NCI-H1048 (cell line): ENCODE data around the gene ZNF385B.
"Not testable (repeated sequence)": the region's sequence is repeated elsewhere in the genome, so short reads cannot be mapped to it uniquely, and the experiment has no call there.

Experiments
- DNase-seq: peaks from one replicate; lab custom pipeline; 2025; lab: John Stamatoyannopoulos, UW

ZNF385B gene

DNA sequence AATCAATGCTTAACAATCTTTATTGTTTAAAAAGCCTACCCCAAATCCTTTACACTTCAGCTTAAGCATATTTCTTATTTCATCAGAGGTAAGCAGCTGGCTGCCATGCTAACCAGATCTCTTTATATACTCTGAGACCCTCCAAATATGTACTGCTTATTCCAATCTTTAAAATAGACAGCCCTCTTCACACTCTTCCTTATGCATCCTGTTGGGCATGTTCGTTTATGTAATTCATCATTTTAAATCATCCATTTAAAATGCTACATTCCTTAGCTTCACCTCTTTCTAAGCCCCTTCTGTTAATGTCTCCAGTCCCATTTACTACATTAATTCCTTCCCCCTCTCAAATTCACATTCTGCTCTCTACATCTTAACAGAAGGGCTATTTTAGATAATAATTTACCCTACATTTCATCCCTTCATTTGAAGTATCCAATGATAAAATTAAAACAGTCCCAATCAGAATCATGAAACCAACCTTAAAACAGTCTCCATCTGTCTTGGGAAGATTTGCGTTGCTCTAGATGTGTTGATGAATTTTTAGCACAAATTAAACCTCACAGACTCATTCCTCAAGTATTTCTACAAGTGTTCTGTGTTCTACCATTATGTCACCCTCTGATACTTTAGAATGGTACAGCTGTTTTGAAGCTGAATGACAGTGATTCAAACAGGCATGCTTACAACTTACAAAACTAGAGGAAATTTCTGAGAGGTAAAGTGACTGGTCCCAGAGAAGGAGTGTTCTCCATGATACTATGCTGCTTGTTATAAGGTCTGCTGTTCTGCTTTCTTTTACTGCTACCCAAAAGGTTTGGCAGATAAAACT lies 59.1 kb downstream of the ZNF385B start:
- DNase-seq, result no peak

DNA sequence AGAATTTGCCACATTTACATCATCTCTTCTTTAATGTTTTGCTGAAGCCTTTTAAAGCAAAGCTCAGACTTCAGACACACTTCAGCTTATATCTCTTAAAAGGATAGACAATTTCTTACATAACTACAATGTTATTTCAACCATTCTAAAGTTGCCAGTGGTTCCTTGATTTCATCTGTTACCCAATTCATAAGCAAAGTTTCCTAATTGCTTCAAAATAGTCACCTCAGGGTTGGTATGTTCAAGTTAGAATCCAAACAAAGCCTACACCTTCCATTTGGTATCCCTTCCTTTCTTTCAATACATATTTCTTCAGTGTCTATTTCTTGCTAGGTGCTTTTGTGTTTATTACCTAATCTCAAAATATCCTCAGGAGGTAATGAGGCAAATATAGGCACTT lies 60.6 kb downstream of the ZNF385B start:
- DNase-seq, result no peak

DNA sequence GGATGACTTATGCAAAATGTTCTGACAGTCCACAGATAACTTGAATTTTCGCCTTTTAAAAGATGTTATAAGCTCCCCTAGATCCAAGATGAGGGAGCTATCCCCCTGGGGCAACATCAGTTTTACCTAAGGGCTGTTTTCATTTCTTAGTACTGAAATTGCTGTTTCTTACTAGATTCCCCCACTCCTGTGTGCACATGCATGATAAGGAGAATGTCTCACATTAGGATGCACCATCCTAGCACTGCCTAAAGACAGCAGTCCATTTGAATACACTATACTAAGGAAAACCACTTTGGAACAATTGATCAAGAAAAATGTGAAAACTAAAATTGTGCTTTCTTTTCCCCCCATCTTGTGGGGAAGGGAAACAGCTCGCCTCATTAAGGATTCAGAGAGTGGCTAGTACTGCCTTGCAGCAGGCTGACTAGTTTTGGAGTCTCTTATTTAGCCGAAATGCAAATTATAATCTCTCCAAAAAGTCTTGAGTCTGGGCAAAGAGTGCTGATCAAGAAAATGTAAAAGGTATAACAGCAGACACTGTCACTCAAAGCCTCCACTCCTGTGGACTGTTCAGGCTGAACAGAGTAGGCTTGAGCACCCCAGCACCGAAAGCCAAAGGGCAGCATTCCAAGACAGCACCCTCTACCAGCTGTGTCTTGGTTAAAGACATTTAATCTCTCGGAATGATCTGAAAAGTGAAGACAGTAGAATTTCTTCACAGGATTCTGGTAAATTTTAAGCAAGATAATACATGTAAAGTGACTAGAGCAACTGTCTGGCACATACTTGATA lies 65.0 kb downstream of the ZNF385B start:
- DNase-seq, result no peak

DNA sequence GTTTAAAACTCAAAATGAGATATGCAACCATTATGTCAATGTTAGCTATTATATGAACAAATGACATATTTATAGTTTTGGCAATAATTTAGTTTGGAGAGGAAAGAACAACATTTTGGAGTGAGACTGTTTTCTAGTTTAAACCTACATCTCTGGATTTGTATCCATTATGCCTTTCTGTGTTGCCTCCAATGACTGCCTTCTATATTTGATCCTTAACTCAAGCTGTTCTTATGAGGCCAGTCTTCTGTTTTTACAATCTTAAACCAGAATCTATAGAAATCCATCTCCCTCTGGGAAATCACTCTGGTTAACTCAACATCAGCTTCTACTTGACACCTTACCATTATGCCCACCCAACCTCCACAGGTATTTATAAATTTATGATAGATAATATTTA lies 67.5 kb downstream of the ZNF385B start:
- no peak for DNase-seq

DNA sequence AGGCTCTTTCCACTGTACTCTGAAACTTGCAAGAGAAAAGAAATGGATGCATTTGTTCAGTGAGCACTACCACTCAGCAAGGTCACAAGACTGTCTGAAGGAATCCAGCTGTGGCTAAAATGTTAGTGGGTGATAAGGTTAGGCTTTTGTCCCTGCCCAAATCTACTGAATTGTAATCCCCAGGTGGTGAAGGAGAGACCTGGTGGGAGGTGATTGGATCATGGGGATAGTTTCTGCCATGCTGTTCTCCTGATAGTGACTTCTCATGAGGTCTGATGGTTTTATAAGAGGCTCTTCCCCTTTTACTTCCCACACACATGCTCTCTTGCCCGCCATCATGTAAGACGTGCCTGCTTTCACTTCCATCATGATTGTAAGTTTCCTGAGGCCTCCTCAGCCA lies 68.2 kb downstream of the ZNF385B start:
- no peak for DNase-seq

DNA sequence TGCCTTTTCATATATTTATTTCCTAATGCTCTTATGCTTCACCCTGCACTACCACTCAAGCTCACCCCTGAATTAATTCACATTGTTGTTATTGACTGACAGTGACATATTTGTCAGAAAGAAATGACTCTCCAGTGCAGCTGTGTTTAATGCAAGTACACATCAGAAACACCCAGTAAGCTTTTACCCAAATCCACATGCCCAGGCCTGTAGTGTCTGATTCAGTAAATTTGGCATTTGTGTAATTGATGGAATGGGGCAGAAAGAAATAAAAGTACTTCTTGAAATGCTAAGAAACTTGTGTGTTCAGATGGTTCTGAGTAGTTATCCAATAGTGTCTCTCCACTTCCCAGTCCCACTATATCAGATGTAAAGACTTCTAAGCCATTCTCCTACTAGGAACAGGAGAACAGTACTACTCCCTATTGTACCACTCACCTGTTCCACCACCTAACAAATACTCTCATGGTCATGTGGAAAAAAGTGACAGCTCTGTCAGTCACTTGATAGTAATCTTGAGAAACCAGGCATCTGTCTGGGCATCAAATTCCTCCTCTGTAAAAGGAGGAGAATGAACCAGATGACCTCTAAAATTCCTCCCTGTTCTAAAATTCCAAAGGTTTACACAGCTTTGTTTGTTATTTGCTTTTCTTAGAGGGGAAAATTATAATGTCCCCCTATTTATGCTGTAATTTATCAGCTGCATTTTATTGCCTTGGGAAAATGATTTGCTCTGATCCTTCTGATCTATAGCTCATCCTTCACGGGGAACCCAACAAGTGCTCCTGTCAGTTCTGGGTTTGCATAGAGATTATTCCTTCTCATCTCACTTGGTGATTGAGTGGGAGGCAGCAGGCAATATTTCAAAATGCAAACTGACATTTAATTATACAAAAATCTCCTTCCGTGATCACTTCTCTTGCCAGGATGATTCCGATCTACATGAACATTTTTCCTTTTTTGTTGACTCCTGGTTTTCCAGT lies 70.9 kb downstream of the ZNF385B start:
- DNase-seq, result no peak

DNA sequence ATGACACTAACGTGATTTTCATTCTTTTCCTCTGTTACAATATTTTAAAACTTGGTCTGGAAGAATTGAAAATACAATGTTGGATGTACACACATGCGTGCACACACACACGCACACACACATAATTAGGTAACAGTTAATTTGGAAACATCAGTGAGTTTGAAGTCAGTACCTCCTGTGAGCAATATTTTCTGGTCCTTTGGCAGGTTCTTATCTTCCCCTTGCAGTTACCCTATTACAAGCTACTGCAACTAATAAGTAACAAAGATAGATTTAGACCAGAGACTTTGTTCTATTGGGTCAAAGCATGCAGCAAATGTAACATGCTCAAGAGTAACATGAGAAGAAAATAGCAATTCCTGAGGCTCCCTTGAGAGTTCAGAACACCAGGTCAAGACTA lies 73.3 kb downstream of the ZNF385B start:
- no peak for DNase-seq

DNA sequence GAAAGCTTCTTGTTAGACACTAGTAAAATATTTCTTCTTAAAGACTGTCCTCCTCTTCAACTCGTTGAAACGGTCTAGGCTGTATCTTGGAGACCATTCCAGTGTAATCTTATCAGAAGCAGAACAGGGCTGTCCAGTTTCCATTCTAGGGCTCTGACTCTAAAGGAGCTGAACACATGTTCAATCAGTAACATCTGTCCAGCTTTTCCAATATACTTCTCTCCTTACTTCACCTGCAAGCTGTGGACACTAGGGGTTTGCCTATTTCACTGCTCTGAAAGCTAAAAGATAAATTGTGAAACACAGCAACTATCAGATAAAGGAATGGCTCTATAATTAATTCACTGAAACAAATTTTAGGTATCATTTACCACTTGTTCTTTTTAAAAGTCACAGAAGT lies 73.8 kb downstream of the ZNF385B start:
- DNase-seq, result no peak

DNA sequence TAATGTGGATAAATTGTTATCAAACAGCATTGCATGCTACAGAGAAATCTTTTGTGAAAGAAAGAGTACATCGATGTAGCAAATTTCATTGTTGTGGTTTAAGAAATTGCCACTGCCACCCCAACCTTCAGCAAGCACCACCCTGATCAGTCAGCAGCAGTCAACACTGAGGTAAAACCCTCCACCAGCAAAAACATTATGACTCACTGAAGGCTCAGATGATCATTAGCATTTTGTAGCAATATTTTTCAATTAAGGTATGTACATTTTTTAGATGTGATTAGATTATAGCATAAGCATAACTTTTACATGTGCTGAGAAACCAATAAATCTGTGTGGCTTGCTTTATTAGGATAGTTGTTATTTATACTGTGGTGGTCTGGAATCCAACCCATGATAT lies 75.5 kb downstream of the ZNF385B start:
- no peak for DNase-seq

DNA sequence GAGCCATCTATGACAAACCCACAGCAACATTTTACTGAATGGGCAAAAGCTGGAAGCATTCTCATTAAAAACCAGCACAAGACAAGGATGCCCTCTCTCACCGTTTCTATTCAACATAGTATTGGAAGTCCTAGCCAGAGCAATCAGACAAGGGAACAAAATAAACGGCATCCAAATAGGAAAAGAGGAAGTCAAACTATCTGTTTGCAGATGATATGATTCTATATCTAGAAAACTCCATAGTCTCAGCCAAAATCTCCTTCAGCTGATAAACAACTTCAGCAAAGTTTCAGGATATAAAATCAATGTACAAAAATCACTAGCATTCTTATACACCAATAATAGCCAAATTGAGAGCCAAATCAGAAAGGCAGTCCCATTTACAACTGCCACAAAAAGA lies 79.1 kb downstream of the ZNF385B start:
- not testable (repeated sequence) for DNase-seq

DNA sequence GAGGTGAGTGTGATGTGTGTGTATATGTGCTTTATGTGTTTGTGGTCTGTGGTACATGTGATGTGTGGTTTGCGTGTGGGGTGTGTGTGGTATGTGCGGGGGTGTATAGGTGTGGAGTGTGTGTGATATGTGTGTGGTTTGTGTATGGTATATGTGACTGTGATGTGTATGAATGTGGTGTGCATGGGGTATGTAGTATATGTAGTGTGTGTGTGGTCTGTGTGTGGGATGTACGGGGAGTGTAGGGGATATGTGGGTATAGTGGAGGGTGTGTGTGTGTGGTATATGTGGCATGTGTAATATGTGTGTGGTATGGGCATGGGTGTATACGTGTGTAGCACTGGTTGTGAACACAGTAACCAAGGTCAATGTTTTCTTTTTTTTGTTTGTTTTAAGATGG lies 87.4 kb downstream of the ZNF385B start:
- no peak for DNase-seq

DNA sequence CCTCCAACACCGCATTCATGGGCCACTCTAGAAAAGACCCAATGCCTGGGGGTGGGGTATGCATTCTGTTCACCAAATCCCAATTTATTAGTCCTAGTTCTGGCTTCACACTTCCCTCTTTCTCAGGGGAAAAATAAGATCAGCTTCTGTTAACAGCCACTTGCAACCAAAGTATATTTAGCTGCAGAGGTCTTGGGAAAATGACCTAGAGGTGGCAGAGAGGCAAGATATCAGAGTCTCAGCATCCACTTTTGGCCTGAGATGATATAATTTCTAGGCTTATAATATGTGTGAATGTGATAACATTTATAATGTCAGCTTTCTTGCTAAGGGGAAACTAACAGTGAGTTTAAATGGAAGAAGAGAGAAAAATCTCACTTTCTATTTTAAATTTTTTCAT lies 89.1 kb downstream of the ZNF385B start:
- no peak for DNase-seq

DNA sequence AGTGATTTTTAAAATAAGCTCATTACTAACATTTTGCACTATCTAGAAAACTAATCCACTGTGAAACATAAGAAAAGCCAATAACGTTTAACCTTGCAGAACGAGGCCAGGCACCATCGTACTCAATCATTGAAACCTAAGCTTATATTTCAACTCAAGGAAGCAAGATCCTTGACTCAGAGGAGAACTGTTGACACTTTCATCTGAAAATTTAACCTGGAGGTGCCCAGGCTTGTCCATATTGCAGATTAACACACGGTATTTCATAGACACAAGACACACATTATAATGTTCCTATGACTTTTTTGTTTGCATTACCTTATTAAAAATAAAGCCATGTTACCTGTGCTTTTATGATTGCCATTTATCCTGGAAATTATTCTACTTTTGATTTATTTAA lies 89.6 kb downstream of the ZNF385B start:
- DNase-seq, result no peak

DNA sequence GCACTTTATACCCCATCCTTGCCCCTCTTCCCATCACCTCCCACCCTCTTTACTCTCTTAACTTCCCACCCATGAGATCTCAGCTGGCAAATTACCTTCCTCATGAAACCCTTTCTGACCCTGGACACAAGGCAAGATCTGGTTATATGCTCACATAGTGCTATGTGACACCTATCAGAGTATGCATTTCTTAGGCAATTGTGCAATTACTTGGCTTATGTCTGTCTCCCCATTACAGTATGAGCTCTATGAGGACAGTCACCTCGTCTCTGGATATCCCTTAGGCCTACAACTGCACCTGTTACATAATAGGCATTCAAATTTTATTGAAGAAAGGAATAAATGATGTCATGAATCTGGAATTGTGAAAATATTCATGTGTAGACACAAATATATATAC lies 91.4 kb downstream of the ZNF385B start:
- DNase-seq, result no peak

DNA sequence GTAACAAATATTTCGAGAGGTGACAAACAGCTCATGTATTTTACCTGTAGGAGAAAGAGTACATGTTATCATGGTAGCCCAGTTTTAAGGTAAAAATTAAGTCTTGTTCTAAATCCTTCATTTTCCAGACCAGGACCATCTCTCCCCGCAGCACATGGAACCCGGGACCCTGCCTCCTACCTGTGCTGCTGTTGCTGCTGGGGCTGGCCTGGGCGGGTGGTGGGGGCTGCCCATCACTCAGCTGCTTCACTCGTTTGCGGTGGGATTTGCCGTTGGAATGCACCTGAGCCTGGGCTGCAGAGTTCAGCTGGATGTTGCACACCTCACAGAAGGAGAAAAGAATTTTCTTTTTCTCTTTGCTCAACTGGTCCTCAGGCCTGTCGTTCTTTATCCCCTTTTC lies 92.1 kb downstream of the ZNF385B start:
- DNase-seq, result no peak

DNA sequence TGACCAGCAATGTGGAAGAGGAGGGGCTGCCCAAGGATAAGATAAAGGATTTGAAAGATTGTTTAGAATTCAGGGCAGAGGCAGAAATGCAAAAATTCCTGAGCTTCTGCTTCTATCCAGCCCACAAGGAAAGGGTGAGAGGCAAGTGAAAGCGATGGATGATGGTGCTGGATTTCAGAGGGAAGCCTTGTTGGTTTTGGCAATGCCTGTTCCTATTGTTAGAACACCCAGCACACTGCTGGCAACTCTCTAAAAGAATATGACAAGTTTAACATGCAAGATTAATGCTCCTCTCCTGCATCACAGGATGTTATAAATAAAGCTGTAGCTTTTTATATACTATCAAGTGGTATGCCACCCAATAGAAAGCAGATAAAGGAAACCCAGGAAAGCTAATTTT lies 92.6 kb downstream of the ZNF385B start:
- no peak for DNase-seq

DNA sequence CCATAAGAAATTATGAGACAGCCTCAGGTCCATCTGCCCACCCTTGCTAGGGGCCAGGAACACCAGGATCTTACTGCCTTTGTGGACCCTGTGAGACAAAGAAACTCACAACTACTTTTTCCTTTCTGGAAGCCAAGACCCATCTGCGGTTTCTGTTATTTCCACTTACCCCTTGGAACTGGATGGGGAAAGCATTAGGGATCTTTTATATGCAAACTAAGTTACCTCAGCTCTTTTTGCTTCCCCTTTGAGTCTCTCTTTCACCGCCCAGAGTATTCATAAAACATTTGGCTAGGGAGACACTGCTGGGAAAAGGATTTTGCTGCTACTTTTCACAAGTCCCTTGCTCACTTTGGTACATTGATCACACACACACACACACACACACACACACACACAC lies 95.7 kb downstream of the ZNF385B start:
- DNase-seq, result no peak

DNA sequence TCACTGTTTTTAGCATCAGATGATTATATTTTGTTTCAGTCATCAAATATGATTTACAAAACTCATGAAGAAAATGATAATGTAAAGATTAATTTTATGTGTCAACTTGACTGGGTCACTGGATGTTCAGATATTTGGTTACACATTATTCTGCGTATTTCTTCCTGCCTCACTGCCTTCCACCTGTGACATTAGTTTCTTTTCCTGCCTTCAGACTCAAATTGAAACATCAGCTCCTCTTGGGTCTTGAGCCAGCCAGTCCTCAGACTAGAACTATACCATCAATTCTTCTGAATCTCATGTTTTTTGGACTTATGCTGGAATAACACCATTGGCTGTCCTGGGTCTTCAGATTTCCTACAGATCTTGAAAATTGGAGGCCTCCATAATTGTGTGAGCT lies 96.7 kb downstream of the ZNF385B start:
- DNase-seq, result no peak

DNA sequence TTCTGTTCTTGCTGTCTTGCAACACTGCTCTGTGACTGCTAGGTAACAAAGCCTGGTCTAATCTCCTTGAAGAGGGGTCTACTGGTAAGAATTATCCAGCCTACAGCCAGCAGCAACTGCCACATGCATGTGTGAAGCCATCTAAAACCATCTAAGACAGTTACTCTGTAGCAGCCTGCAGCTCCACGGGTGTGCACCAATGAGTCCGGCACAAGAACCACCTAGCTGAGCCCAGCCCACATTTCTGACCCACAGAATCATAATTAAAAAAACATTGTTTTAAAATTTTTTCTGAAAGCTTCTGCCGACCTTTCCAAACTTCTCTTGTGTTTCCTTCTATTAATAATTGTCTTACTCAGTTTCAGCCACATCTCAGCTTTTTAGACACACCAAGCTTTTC lies 102.8 kb downstream of the ZNF385B start:
- no peak for DNase-seq

DNA sequence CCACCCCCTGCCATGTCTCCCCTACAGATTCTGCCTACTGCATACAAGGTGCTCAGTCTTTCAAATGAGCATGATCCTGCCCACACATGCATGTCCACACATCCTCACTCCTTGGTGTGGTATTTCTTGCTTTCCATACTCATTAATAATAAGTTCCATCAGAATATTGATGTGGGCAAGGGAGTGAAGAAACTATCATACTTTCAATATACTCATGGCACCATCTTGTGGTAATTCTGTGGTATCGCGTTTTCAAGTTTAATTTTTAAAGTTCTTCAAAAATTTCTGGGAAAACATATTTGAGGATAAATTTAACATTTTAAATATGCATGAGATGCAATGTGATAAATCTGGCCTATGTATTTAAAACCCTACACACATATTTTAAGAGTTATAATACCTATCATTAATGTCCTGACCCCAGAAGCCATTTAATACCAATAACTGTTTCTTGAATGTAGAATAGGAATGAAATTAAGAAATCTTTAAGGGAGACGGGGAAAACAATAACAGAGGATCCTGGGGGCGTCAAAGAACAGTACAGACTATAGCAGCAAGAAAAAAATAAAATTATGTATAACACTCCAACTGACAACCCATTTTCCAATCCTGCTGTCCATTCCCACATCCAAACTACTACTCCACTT lies 110.1 kb downstream of the ZNF385B start:
- no peak for DNase-seq

DNA sequence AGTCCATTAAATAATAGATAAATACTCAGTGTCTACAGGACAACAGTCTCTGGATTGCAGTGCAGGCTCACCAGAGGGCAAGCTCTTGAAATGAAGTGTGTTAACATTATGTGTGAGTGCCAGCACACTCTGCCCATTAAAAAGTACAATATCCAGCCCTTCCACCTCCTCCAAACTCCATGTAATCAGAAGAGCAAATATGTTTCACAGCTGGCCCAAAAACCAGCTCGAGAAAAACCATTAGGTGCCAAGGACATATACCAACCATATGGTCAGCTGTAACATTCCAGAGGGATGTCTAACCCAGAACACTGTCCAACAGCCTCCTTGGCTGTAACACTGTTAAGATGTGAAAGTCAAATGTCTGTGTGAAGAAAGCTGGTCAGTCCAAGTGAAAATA lies 112.2 kb downstream of the ZNF385B start:
- DNase-seq, result no peak

DNA sequence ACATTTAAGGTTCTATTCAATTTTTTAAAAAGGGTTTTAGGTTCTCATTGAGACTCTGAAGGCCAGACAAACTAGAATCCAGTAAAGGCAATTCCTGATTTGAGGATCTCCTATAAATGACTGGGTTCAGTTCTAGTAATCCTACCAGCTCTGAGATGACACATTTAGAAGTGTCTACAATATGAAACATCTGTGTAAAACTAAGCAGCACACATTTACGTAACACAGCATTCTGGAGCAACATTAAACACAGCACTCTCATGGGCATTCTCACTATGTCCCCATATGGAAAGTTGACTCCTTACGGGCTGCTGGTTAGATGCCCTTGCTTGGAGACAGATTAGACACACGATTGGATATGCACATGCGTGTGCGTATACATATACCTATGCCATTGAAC lies 114.4 kb downstream of the ZNF385B start:
- no peak for DNase-seq
